ENCODE data around the gene LGALS1. TPM values are rescaled to one million over a fixed set of nuclear protein-coding genes. Genes with fewer than 3 reads are reported as not detected.

Gene LGALS1
- total and polyA plus RNA-seq, 9 of the 15 experiments (the other 6 are each of a cell fraction or from before 2014, with no cell fraction given): 160 to 800 (median 330) TPM

DNA sequence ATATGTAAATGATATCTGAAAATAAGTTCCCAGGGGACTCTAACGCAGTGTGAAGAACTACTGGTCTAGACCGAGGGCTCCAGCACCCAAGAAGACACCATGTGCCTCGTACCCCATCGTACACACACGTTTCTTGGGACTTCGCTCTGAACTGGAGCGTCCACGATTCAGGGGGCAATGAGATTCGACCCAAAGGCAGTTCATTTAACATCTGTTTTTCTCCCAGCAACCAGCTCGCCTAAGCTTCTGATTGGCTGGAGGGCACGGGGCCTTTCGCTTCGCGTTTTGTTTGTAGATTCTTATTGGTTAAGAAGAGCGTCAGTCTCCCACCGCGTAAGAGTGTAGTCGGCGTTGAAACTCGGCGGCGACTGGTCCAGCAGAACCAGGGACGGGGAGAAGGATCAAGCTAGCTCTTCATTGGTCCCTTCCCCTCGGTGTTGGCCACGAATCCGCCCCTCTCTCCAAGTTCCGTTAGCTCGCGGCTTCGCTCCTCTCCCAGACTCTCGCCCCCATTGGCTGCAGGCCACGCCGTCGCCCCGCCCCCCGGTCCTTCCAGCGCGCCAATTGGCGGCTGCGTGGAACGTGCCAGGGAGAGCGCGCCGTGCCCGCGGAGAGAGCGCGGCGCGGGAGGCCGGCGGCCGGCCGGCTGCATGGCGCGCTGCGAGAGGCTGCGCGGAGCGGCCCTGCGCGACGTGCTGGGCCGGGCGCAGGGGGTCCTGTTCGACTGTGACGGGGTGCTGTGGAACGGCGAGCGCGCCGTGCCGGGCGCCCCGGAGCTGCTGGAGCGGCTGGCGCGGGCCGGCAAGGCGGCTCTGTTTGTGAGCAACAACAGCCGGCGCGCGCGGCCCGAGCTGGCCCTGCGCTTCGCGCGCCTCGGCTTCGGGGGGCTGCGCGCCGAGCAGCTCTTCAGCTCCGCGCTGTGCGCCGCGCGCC is 17.0 kb upstream of the LGALS1 start, which contains the start of gene PDXP (continued):
- TF ChIP-seq GABPB1 (CRISPR knock-in tag; IDR thresholded peaks at IDR 0.05) (peak; percentile 44; the same call in 1 of the 2 replicates), GTF2A2 (tag; IDR thresholded peaks at IDR 0.05) (no peak), ILF3 (IDR thresholded peaks at IDR 0.05; ENCODE audit: borderline replicate concordance) (no peak), EGR1 (conservative IDR thresholded peaks at IDR 0.05) (no peak), ZNF583 (CRISPR knock-in tag; IDR thresholded peaks at IDR 0.05) (no peak), ZNF57 (CRISPR knock-in tag; IDR thresholded peaks at IDR 0.05) (no peak), SRSF9 (IDR thresholded peaks at IDR 0.05; ENCODE audit: borderline replicate concordance, low read depth, low read length) (no peak), PML (IDR thresholded peaks at IDR 0.05; ENCODE audit: low read length) (no peak), ARID1B (IDR thresholded peaks at IDR 0.05) (no peak), HMGN3 (IDR thresholded peaks at IDR 0.05; ENCODE audit: borderline replicate concordance, extremely low read depth, insufficient read length, low read depth, low read length) (peak; percentile 58), CBFA2T2 (conservative IDR thresholded peaks at IDR 0.05) (no peak), ZEB2 (IDR thresholded peaks at IDR 0.05) (no peak), RBFOX2 (IDR thresholded peaks at IDR 0.05; ENCODE audit: low read depth, low read length) (peak; percentile 78), RFX5 (IDR thresholded peaks at IDR 0.05; ENCODE audit: low read depth, low read length) (peak; percentile 97), ZNF274 (IDR thresholded peaks at IDR 0.05; ENCODE audit: borderline replicate concordance, low read depth, low read length) (no peak)
- TF ChIP-seq, protein P1, sequence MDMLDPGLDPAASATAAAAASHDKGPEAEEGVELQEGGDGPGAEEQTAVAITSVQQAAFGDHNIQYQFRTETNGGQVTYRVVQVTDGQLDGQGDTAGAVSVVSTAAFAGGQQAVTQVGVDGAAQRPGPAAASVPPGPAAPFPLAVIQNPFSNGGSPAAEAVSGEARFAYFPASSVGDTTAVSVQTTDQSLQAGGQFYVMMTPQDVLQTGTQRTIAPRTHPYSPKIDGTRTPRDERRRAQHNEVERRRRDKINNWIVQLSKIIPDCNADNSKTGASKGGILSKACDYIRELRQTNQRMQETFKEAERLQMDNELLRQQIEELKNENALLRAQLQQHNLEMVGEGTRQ (CRISPR knock-in tag; IDR thresholded peaks at IDR 0.05): no peak
- TF ChIP-seq, protein P2, sequence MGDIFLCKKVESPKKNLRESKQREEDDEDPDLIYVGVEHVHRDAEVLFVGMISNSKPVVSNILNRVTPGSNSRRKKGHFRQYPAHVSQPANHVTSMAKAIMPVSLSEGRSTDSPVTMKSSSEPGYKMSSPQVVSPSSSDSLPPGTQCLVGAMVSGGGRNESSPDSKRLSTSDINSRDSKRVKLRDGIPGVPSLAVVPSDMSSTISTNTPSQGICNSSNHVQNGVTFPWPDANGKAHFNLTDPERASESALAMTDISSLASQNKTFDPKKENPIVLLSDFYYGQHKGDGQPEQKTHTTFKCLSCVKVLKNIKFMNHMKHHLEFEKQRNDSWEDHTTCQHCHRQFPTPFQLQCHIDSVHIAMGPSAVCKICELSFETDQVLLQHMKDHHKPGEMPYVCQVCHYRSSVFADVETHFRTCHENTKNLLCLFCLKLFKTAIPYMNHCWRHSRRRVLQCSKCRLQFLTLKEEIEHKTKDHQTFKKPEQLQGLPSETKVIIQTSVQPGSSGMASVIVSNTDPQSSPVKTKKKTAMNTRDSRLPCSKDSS (IDR thresholded peaks at IDR 0.05; ENCODE audit: low read depth, partially characterized antibody): no peak
- TF ChIP-seq, protein P3, sequence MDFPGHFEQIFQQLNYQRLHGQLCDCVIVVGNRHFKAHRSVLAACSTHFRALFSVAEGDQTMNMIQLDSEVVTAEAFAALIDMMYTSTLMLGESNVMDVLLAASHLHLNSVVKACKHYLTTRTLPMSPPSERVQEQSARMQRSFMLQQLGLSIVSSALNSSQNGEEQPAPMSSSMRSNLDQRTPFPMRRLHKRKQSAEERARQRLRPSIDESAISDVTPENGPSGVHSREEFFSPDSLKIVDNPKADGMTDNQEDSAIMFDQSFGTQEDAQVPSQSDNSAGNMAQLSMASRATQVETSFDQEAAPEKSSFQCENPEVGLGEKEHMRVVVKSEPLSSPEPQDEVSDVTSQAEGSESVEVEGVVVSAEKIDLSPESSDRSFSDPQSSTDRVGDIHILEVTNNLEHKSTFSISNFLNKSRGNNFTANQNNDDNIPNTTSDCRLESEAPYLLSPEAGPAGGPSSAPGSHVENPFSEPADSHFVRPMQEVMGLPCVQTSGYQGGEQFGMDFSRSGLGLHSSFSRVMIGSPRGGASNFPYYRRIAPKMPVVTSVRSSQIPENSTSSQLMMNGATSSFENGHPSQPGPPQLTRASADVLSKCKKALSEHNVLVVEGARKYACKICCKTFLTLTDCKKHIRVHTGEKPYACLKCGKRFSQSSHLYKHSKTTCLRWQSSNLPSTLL (IDR thresholded peaks at IDR 0.05): no peak
- TF ChIP-seq, protein P4, sequence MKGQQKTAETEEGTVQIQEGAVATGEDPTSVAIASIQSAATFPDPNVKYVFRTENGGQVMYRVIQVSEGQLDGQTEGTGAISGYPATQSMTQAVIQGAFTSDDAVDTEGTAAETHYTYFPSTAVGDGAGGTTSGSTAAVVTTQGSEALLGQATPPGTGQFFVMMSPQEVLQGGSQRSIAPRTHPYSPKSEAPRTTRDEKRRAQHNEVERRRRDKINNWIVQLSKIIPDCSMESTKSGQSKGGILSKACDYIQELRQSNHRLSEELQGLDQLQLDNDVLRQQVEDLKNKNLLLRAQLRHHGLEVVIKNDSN (CRISPR knock-in tag; IDR thresholded peaks at IDR 0.05): peak; percentile 58
- TF ChIP-seq, protein P5, sequence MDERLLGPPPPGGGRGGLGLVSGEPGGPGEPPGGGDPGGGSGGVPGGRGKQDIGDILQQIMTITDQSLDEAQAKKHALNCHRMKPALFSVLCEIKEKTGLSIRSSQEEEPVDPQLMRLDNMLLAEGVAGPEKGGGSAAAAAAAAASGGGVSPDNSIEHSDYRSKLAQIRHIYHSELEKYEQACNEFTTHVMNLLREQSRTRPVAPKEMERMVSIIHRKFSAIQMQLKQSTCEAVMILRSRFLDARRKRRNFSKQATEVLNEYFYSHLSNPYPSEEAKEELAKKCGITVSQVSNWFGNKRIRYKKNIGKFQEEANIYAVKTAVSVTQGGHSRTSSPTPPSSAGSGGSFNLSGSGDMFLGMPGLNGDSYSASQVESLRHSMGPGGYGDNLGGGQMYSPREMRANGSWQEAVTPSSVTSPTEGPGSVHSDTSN (CRISPR knock-in tag; IDR thresholded peaks at IDR 0.05; ENCODE audit: low read depth): peak; percentile 92
- TF ChIP-seq, protein P5 (tag; conservative IDR thresholded peaks at IDR 0.05; ENCODE audit: low read depth): peak; percentile 99

All from K562 (cell line).